Choroid plexus epithelial cell (primary cell): Measurements from ENCODE around the gene GJC2.

Experiments
- DNase-seq: peaks from one replicate; pipeline ENCODE4 v3.0.0-alpha.2; 2010; ENCODE audit warnings: low read depth
- H3K4me3 ChIP-seq: 2 replicates; pipeline ENCODE4 v1.5.1; 2011; ENCODE audit warnings: low read depth, mild to moderate bottlenecking, control low read depth, low read length, moderate library complexity
- TF ChIP-seq, protein P1 (sequence below): conservative IDR thresholded peaks from 2 replicates; pipeline ENCODE4 v1.5.1; 2011; ENCODE audit warnings: low read depth, mild to moderate bottlenecking, control low read depth, inconsistent platforms, low read length, moderate library complexity

The GJC2 gene

GRCh38 chr1:228163007-228163753 is 13.4 kb downstream of the GJC2 start:
- TF ChIP-seq, protein P1, sequence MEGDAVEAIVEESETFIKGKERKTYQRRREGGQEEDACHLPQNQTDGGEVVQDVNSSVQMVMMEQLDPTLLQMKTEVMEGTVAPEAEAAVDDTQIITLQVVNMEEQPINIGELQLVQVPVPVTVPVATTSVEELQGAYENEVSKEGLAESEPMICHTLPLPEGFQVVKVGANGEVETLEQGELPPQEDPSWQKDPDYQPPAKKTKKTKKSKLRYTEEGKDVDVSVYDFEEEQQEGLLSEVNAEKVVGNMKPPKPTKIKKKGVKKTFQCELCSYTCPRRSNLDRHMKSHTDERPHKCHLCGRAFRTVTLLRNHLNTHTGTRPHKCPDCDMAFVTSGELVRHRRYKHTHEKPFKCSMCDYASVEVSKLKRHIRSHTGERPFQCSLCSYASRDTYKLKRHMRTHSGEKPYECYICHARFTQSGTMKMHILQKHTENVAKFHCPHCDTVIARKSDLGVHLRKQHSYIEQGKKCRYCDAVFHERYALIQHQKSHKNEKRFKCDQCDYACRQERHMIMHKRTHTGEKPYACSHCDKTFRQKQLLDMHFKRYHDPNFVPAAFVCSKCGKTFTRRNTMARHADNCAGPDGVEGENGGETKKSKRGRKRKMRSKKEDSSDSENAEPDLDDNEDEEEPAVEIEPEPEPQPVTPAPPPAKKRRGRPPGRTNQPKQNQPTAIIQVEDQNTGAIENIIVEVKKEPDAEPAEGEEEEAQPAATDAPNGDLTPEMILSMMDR, result no peak
- H3K4me3 ChIP-seq, result no peak overlapping the region
- DNase-seq, result peak; percentile 51

DNA sequence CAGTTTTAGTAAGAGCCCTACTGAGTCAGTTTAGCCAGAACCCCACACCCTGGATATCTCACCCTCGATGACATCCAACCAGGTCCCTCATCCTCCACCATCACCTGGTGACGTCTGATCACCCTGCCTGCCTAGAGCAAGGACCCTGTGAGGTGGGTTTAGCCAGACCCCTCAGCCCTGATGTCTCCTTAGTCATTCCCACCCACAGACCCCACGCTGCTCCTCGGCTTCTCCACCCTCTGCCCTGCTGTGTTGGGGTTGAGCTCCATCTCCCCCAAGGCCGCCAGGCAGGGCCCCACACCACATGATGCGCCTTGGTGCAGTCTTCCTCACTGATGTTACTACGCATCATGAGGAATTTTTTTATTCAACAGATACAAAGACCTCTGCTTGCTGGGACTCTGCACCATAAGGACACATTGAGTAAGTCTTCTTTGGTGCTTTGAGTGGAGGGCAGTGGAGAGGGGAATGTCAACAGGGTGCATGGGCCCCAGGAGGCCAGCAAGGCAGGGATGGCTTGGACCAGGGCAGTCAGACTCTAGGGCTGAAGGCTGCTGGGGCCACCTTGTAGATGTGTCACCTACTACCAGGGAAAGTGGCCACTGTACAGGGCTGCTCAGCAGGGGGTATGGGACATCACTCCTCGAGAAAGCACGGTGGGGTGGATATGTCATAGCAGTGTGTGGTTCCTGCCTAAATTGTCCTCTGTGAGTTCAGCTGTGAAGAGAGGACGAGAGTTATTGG is 14.2 kb downstream of the GJC2 start:
- no peak for DNase-seq
- TF ChIP-seq, protein P1, result no peak
- H3K4me3 ChIP-seq, result no peak overlapping the region

- TF ChIP-seq, protein P1, result no peak
- peak overlapping the region; percentile 65 for H3K4me3 ChIP-seq
- DNase-seq, result no peak
Observed at GRCh38 chr1:228164561-228165371, 15.0 kb downstream of the GJC2 start.

- TF ChIP-seq, protein P1, result peak; percentile 72
- peak within 1 kb of the TSS; percentile 66 for H3K4me3 ChIP-seq
- DNase-seq, result peak; percentile 99
Observed at GRCh38 chr1:228165372-228166169, 15.8 kb downstream of the GJC2 start, which contains the start of gene IBA57. IBA57 (plus strand) TSS chr1:228165804; CDS start chr1:228165817, 13 bp downstream.

- peak; percentile 57 for DNase-seq
- TF ChIP-seq, protein P1, result peak; percentile 30
- H3K4me3 ChIP-seq, result peak overlapping the region; percentile 66
Observed at GRCh38 chr1:228166170-228166936, 16.6 kb downstream of the GJC2 start.
